Hepatocyte (in vitro differentiated cells): ENCODE measurements around the gene CDC42EP1. TPM values are rescaled to one million over a fixed set of nuclear protein-coding genes. Genes with fewer than 3 reads are reported as not detected.
A peak's percentile ranks its signal among the peaks of the same experiment; 100 is the strongest.

Experiments
- DNase-seq: peaks from one replicate; pipeline ENCODE4 v3.0.0-alpha.2; 2016; ENCODE audit warnings: low spot score
- H2AFZ ChIP-seq: fragments of 200-600 bp; sonication (generic); 2 replicates; pipeline ENCODE4 v1.6.0; 2016; ENCODE audit warnings: antibody characterized with exemption, mild to moderate bottlenecking
- H3K27ac ChIP-seq: fragments of 200-600 bp; sonication (generic); 2 replicates; pipeline ENCODE4 v1.5.1; 2016; ENCODE audit warnings: mild to moderate bottlenecking
- H3K27me3 ChIP-seq: fragments of 200-600 bp; sonication (generic); 2 replicates; pipeline ENCODE4 v1.6.1; 2016
- H3K36me3 ChIP-seq: fragments of 200-600 bp; sonication (generic); replicated peaks from 2 replicates; pipeline ENCODE4 v1.5.1; 2016; ENCODE audit warnings: low read depth; ENCODE audit not compliant: insufficient read depth
- H3K4me1 ChIP-seq: fragments of 200-600 bp; sonication (generic); 2 replicates; pipeline ENCODE4 v1.5.1; 2016; ENCODE audit warnings: mild to moderate bottlenecking, moderate library complexity; ENCODE audit not compliant: insufficient read depth
- H3K4me2 ChIP-seq: fragments of 200-600 bp; sonication (generic); 2 replicates; pipeline ENCODE4 v1.6.0; 2016
- H3K4me3 ChIP-seq: fragments of 200-600 bp; sonication (generic); 2 replicates; pipeline ENCODE4 v1.5.1; 2016; ENCODE audit warnings: mild to moderate bottlenecking
- H3K79me2 ChIP-seq: fragments of 200-600 bp; sonication (generic); 2 replicates; pipeline ENCODE4 v1.6.0; 2017; ENCODE audit warnings: mild to moderate bottlenecking
- H3K9me2 ChIP-seq: fragments of 200-600 bp; sonication (generic); replicated peaks from 2 replicates; pipeline ENCODE4 v1.6.0; 2017; ENCODE audit warnings: mild to moderate bottlenecking; ENCODE audit not compliant: insufficient read depth
- H3K9me3 ChIP-seq: fragments of 200-600 bp; sonication (generic); 2 replicates; pipeline ENCODE4 v1.5.1; 2016; ENCODE audit warnings: low read depth, mild to moderate bottlenecking
- H4K20me1 ChIP-seq: fragments of 200-600 bp; sonication (generic); 2 replicates; pipeline ENCODE4 v1.6.0; 2016; ENCODE audit warnings: mild to moderate bottlenecking; ENCODE audit not compliant: insufficient read depth, poor library complexity, severe bottlenecking
- CTCF ChIP-seq: fragments of 200-600 bp; sonication (generic); IDR thresholded peaks from 2 replicates; pipeline ENCODE4 v1.5.1; 2016; ENCODE audit warnings: antibody characterized with exemption, mild to moderate bottlenecking; ENCODE audit not compliant: poor library complexity
- EZH2 ChIP-seq: fragments of 200-600 bp; sonication (generic); IDR thresholded peaks from 2 replicates; pipeline ENCODE4 v1.6.1; 2016; ENCODE audit warnings: antibody characterized with exemption, mild to moderate bottlenecking, borderline replicate concordance
- EZH2phosphoT487 ChIP-seq: fragments of 200-600 bp; sonication (generic); IDR thresholded peaks from one replicate; pipeline ENCODE4 v1.6.1; 2018; ENCODE audit warnings: antibody characterized with exemption, mild to moderate bottlenecking, low read depth, moderate library complexity; ENCODE audit not compliant: unreplicated experiment, severe bottlenecking
- WGBS: methylation state at CpG from one replicate; pipeline ENCODE4 v1.1.6; 2016; ENCODE audit warnings: low lambda C conversion rate; ENCODE audit errors: missing lambda C conversion rate; 5-methylcytosine and 5-hydroxymethylcytosine counted together
- polyA plus RNA-seq: library from polyadenylated mRNA; unstranded; fragments of >200 nt; fragmentation: Nextera tagmentation; extraction: Ambion mirVana; gene quantifications from 2 replicates; pipeline ENCODE4 v1.2.1, GENCODE V29; 2016
- total RNA-seq: library from RNA; depleted of rRNA; stranded (reverse); fragments of >200 nt; gene quantifications from 2 replicates; pipeline ENCODE4 v1.2.3, GENCODE V29; 2014

CDC42EP1 gene
- total and polyA plus RNA-seq, 2 experiments from 2014 or later, result 34.6 to 149 TPM

GRCh38 chr22:37571992-37572373 lies 11.7 kb downstream of the CDC42EP1 start:
- no peaks in the 10 kb centered on the region for H3K36me3 ChIP-seq
- 94% methylated on average over 8 of the region's 8 CpGs for WGBS
- TF ChIP-seq EZH2phosphoT487 (no peak), CTCF (no peak), EZH2 (no peak)
- H3K79me2 ChIP-seq, result peaks cover 27% of the 10 kb centered on the region
- H3K27ac ChIP-seq, result no peak overlapping the region
- no peak for DNase-seq
- H3K4me2 ChIP-seq, result no peak overlapping the region
- H3K27me3 ChIP-seq, result no peaks in the 10 kb centered on the region
- no peak overlapping the region for H3K4me3 ChIP-seq
- no peak overlapping the region for H2AFZ ChIP-seq
- peaks cover 7% of the 10 kb centered on the region for H4K20me1 ChIP-seq
- no peaks in the 10 kb centered on the region for H3K9me2 ChIP-seq
- no peaks in the 10 kb centered on the region for H3K9me3 ChIP-seq
- peaks cover 29% of the 10 kb centered on the region for H3K4me1 ChIP-seq

DNA sequence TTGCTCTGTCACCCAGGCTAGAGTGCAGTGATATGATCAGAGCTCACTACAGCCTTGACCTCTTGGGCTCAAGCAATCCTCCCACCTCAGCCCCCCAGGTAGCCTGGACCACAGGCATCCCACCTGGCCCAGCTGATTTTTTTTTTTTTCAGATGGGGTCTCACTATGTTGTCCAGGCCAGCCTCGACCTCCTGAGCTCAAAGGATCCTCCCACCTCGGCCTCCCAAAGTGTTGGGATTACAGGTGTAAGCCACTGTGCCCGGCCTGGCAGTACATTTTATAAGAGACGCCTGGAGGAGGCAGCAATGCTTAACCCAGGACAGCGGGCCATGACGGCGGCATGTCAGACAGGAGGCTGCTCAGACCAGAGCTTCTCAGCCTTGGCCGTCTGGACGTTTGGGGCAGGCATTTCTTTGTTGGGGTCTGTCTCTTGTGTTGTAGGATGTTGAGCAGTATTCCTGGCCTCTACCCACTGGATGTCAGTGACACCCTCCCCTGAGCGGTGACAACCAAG lies 15.3 kb downstream of the CDC42EP1 start:
- Histone ChIP-seq H3K9me3 (no peaks in the 10 kb centered on the region), H3K9me2 (no peaks in the 10 kb centered on the region), H2AFZ (no peak overlapping the region), H3K79me2 (peaks cover 38% of the 10 kb centered on the region), H4K20me1 (no peaks in the 10 kb centered on the region), H3K4me2 (no peak overlapping the region), H3K27ac (no peak overlapping the region), H3K27me3 (no peaks in the 10 kb centered on the region), H3K4me3 (no peak overlapping the region), H3K36me3 (no peaks in the 10 kb centered on the region), H3K4me1 (peaks cover 19% of the 10 kb centered on the region)
- TF ChIP-seq EZH2, result no peak
- TF ChIP-seq CTCF, result no peak
- TF ChIP-seq EZH2phosphoT487, result no peak
- WGBS, result 93% methylated on average over 10 of the region's 10 CpGs
- no peak for DNase-seq

DNA sequence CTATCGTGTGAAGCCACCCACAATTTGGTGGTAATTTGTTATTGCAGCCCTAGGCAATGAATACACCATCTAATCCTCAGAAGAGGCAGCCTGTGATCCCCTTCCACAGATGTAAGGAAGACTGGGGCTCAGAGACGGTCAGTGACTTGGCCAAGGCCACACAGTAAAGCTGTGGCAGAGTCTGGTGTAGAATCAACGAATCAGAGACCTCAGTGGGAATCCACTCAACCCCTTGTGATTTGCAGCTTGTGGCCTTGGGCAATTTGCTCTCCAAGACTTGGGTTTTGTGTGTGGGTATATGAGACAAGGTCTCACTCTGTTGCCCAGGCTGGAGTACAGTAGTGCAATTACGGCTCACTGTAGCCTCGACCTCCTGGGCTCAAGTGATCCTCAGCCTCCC lies 17.7 kb downstream of the CDC42EP1 start:
- TF ChIP-seq EZH2 (no peak), EZH2phosphoT487 (no peak), CTCF (no peak)
- H3K27me3 ChIP-seq, result no peaks in the 10 kb centered on the region
- H3K79me2 ChIP-seq, result peaks cover 33% of the 10 kb centered on the region
- H3K27ac ChIP-seq, result peak overlapping the region; percentile 23
- H2AFZ ChIP-seq, result no peak overlapping the region
- no peak overlapping the region for H3K4me3 ChIP-seq
- 84% methylated on average over 5 of the region's 5 CpGs for WGBS
- peaks cover 15% of the 10 kb centered on the region for H3K4me1 ChIP-seq
- H3K9me3 ChIP-seq, result no peaks in the 10 kb centered on the region
- H3K9me2 ChIP-seq, result no peaks in the 10 kb centered on the region
- no peak for DNase-seq
- H3K36me3 ChIP-seq, result no peaks in the 10 kb centered on the region
- H4K20me1 ChIP-seq, result no peaks in the 10 kb centered on the region
- peak overlapping the region; percentile 73 for H3K4me2 ChIP-seq

- no peaks in the 10 kb centered on the region for H3K27me3 ChIP-seq
- no peak overlapping the region for H3K4me2 ChIP-seq
- DNase-seq, result peak; percentile 12
- no peaks in the 10 kb centered on the region for H3K9me3 ChIP-seq
- no peaks in the 10 kb centered on the region for H3K9me2 ChIP-seq
- H3K36me3 ChIP-seq, result no peaks in the 10 kb centered on the region
- H4K20me1 ChIP-seq, result no peaks in the 10 kb centered on the region
- H3K4me3 ChIP-seq, result no peak overlapping the region
- 67% methylated on average over 9 of the region's 9 CpGs for WGBS
- TF ChIP-seq EZH2 (no peak), EZH2phosphoT487 (no peak), CTCF (no peak)
- peaks cover 24% of the 10 kb centered on the region for H3K79me2 ChIP-seq
- no peak overlapping the region for H2AFZ ChIP-seq
- H3K4me1 ChIP-seq, result peaks cover 15% of the 10 kb centered on the region
- peak overlapping the region; percentile 93 for H3K27ac ChIP-seq
These were observed 21.2 kb downstream of the CDC42EP1 start for GRCh38 chr22:37581504-37581903.
